HCT116 (cell line): ENCODE measurements around the gene GOLT1B. TPM values are rescaled to one million over a fixed set of nuclear protein-coding genes. Genes with fewer than 3 reads are reported as not detected.

Source experiments
- ATAC-seq: fragments of 200-7000 bp; cut with Tn5 transposase; 2 replicates; pipeline ENCODE4 v1.9.1; 2020; ENCODE audit warnings: mild to moderate bottlenecking, moderate library complexity
- BruUV-seq: library from RNA; stranded (reverse); fragments of 400-500 nt; replicated peaks from 2 replicates; lab custom pipeline; 2021; lab: Mats Ljungman, UMichigan
- CTCF ChIA-PET: fragments of 300-600 bp; sonication (Branson Sonifier 250); formaldehyde crosslinking; loops from one replicate; lab custom pipeline; 2021; ENCODE audit warnings: antibody characterized with exemption; lab: Charles Lee
- POLR2A ChIA-PET: fragments of 300-600, 350-600 bp; sonication (Branson Sonifier 250); formaldehyde crosslinking; loops from one replicate; lab custom pipeline; 2021; ENCODE audit warnings: antibody characterized with exemption; lab: Charles Lee
- RAD21 ChIA-PET, 2 experiments: fragments of 300-600 bp; sonication (Branson Sonifier 250); formaldehyde crosslinking; loops; one replicate each; lab custom pipeline; 2023; ENCODE audit warnings: low total read pairs in 2 of 2; ENCODE audit not compliant: uncharacterized antibody in 2 of 2, unreplicated experiment in 2 of 2, low non-redundant PET in 1 of 2; lab: Charles Lee
- DNase-seq: peaks from one replicate; pipeline ENCODE4 v3.0.0-alpha.2; 2010; ENCODE audit warnings: low read depth, low spot score
- H2AFZ ChIP-seq: fragments of 200-600 bp; shearing (Covaris generic), sonication (generic); 2 replicates; pipeline ENCODE4 v1.6.1; 2017; ENCODE audit warnings: low read depth, mixed run types, mixed read lengths, antibody characterized with exemption, low read length; ENCODE audit not compliant: poor library complexity, severe bottlenecking
- H3K27ac ChIP-seq: 2 replicates; pipeline ENCODE4 v1.5.1; 2012; ENCODE audit warnings: low read depth, low read length
- H3K27me3 ChIP-seq: fragments of 200-600 bp; sonication (generic); 2 replicates; pipeline ENCODE4 v1.6.1; 2016; ENCODE audit warnings: mixed run types, low read length, mixed read lengths; ENCODE audit not compliant: insufficient read depth
- H3K36me3 ChIP-seq, 2 experiments: fragments of 200-500 bp in 1 of 2; fragments of 200-600 bp in 1 of 2; sonication (Bioruptor generic) in 1 of 2; sonication (generic) in 1 of 2; 2 replicates each; pipeline versions ENCODE4 v1.5.1 to v1.6.1; 2014 to 2016; ENCODE audit warnings: low read length in 2 of 2, inconsistent platforms in 1 of 2, mixed read lengths in 1 of 2, mixed run types in 1 of 2; ENCODE audit not compliant: insufficient read depth in 2 of 2, control insufficient read depth in 1 of 2
- H3K4me1 ChIP-seq, 2 experiments: fragments of 200-600 bp in 1 of 2; sonication (generic) in 1 of 2; 2 replicates each; pipeline versions ENCODE4 v1.5.1 to v1.6.1; 2012 to 2017; ENCODE audit warnings: low read length in 2 of 2, inconsistent platforms in 1 of 2, mild to moderate bottlenecking in 1 of 2, mixed read lengths in 1 of 2, mixed run types in 1 of 2, moderate library complexity in 1 of 2; ENCODE audit not compliant: insufficient read depth in 2 of 2, control insufficient read depth in 1 of 2
- H3K4me2 ChIP-seq: fragments of 200-600 bp; sonication (generic); 2 replicates; pipeline ENCODE4 v1.6.1; 2017; ENCODE audit warnings: mixed run types, low read length, mixed read lengths
- H3K4me3 ChIP-seq, 2 experiments: fragments of 200-600 bp in 1 of 2; sonication (generic) in 1 of 2; replicated peaks in 1 of 2; 2 replicates each; pipeline ENCODE4 v1.5.1; 2011 to 2016; ENCODE audit warnings: low read length in 2 of 2, control low read depth in 1 of 2, low read depth in 1 of 2, mild to moderate bottlenecking in 1 of 2, mixed read lengths in 1 of 2, mixed run types in 1 of 2
- H3K79me2 ChIP-seq: fragments of 200-600 bp; sonication (generic); 2 replicates; pipeline ENCODE4 v1.6.1; 2017; ENCODE audit warnings: mild to moderate bottlenecking, mixed run types, low read length, moderate library complexity, mixed read lengths; ENCODE audit not compliant: insufficient read depth
- H3K9ac ChIP-seq: fragments of 200-600 bp; sonication (generic); 2 replicates; pipeline ENCODE4 v1.6.1; 2016; ENCODE audit warnings: low read length, mixed read lengths
- H3K9me2 ChIP-seq: fragments of 200-600 bp; sonication (generic), shearing (Covaris generic); 2 replicates; pipeline ENCODE4 v1.6.1; 2017; ENCODE audit warnings: mixed run types, mild to moderate bottlenecking, moderate library complexity; ENCODE audit not compliant: insufficient read depth
- H3K9me3 ChIP-seq, 2 experiments: fragments of 200-500 bp in 1 of 2; fragments of 200-600 bp in 1 of 2; sonication (Bioruptor generic) in 1 of 2; sonication (generic) in 1 of 2; 2 replicates each; pipeline ENCODE4 v1.6.1; 2014 to 2017; ENCODE audit warnings: low read length in 2 of 2, mixed read lengths in 2 of 2, inconsistent platforms in 1 of 2, low read depth in 1 of 2, mild to moderate bottlenecking in 1 of 2, mixed run types in 1 of 2, moderate library complexity in 1 of 2; ENCODE audit not compliant: control insufficient read depth in 1 of 2, insufficient read depth in 1 of 2
- H4K20me1 ChIP-seq: fragments of 200-600 bp; sonication (generic), shearing (Covaris generic); 2 replicates; pipeline ENCODE4 v1.6.1; 2017; ENCODE audit warnings: mixed run types, mild to moderate bottlenecking, moderate library complexity; ENCODE audit not compliant: insufficient read depth
- EGR1 ChIP-seq: IDR thresholded peaks from 2 replicates; pipeline ENCODE4 v1.6.1; 2012; ENCODE audit warnings: low read depth
- EZH2 ChIP-seq: fragments of 200-600 bp; sonication (generic); IDR thresholded peaks from 2 replicates; pipeline ENCODE4 v1.6.1; 2017; ENCODE audit warnings: antibody characterized with exemption, mixed run types
- RAD21 ChIP-seq: IDR thresholded peaks from 2 replicates; pipeline ENCODE4 v1.6.1; 2012; ENCODE audit warnings: low read depth, mild to moderate bottlenecking
- SRF ChIP-seq: IDR thresholded peaks from 2 replicates; pipeline ENCODE4 v1.6.1; 2012; ENCODE audit warnings: low read depth
- intact Hi-C: fragments of 100-400 bp; cut with micrococcal nuclease; formaldehyde crosslinking; loops from 2 replicates; pipeline ENCODE4 v1.10.0; 2022
- total RNA-seq: library from RNA; stranded (reverse); gene quantifications from one replicate; pipeline ENCODE4 v1.2.1, GENCODE V29; 2021; ENCODE audit not compliant: unreplicated experiment

The GOLT1B gene
- total RNA-seq, 1 experiment from 2014 or later: 43.5 TPM

DNA sequence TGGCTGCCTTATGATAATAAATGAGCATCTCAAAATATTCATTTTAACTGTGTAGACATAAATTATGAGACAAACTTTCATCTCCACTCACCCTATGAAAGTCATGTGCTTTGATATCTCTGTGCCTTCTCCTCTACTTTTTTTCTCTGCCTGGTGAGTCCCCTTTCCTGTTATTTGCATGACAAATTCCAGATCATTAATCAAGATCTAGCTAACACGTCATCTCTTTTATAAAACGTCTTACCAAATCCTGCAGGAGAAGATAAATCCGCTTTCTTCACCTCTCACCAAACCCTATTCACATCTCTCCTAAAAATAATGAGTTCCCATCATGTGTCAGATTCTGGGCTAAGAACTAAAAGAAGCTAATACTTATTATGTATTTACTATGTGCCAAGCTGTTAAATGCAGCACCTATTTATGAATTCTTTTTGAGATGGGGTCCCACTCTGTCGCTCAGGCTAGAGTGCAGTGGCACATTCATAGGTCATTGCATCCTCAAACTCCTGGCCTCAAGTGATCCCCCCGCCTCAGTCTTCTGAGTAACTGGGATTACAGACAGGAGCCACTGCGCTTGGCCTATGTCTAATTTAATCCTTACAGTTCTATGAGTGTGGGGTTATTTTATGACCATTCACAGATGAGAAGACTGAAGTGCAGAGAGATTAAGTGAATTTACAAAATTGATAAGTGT is 51.2 kb downstream of the GOLT1B start:
- RAD21 ChIA-PET: no interaction called here
- Histone ChIP-seq H3K9me2 (no peaks in the 10 kb centered on the region), H2AFZ (no peak overlapping the region), H4K20me1 (no peaks in the 10 kb centered on the region), H3K9ac (no peak overlapping the region), H3K27ac (no peak overlapping the region), H3K4me2 (no peak overlapping the region), H3K4me1 (no peaks in the 10 kb centered on the region), H3K79me2 (no peaks in the 10 kb centered on the region), H3K36me3 (no peaks in the 10 kb centered on the region), H3K4me3 (no peak overlapping the region), H3K27me3 (no peaks in the 10 kb centered on the region), H3K9me3 (no peaks in the 10 kb centered on the region)
- no TSS peak for BruUV-seq
- intact Hi-C loops: no loop called here
- POLR2A ChIA-PET: no interaction called here
- TF ChIP-seq SRF: no peak
- no peak for TF ChIP-seq RAD21
- no peak for TF ChIP-seq EGR1
- no peak for TF ChIP-seq EZH2
- ATAC-seq: no peak
- CTCF ChIA-PET: no interaction called here
- no peak for DNase-seq

DNA sequence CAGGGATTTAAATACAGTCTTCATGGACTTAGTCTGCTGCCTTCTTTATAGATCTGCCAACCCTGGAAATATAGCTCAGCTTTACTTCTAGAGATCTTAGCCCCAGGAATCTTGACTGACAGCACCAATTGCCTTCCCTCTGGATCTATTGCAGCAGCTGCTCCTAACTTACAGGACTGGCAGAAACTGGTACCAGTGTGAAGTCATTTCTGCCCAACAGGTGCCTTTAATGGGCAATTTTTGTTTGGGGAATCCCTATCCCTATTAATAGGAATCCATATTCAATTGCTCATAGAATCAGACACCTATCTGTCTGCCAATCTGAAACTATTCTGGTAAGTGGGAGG is 51.7 kb downstream of the GOLT1B start:
- DNase-seq (no peak), ATAC-seq (no peak)
- H3K9ac ChIP-seq: no peak overlapping the region
- H2AFZ ChIP-seq: no peak overlapping the region
- H3K4me2 ChIP-seq: no peak overlapping the region
- no peaks in the 10 kb centered on the region for H3K9me3 ChIP-seq
- intact Hi-C loops: no loop called here
- H3K4me1 ChIP-seq: no peaks in the 10 kb centered on the region
- ChIA-PET CTCF (no interaction called here), RAD21 (no interaction called here), POLR2A (no interaction called here)
- no TSS peak for BruUV-seq
- no peak overlapping the region for H3K4me3 ChIP-seq
- no peaks in the 10 kb centered on the region for H3K79me2 ChIP-seq
- TF ChIP-seq EGR1: no peak
- H3K36me3 ChIP-seq: no peaks in the 10 kb centered on the region
- H3K27ac ChIP-seq: no peak overlapping the region
- H4K20me1 ChIP-seq: no peaks in the 10 kb centered on the region
- no peaks in the 10 kb centered on the region for H3K27me3 ChIP-seq
- H3K9me2 ChIP-seq: no peaks in the 10 kb centered on the region
